HCT116 (cell line): Measurements from ENCODE around the gene ANKRD23. TPM values are rescaled to one million over a fixed set of nuclear protein-coding genes. Genes with fewer than 3 reads are reported as not detected.

Experiments
- ATAC-seq: fragments of 200-7000 bp; cut with Tn5 transposase; 2 replicates; pipeline ENCODE4 v1.9.1; 2020; ENCODE audit warnings: mild to moderate bottlenecking, moderate library complexity
- BruUV-seq: library from RNA; stranded (reverse); fragments of 400-500 nt; replicated peaks from 2 replicates; lab custom pipeline; 2021; lab: Mats Ljungman, UMichigan
- CTCF ChIA-PET: fragments of 300-600 bp; sonication (Branson Sonifier 250); formaldehyde crosslinking; loops from one replicate; lab custom pipeline; 2021; ENCODE audit warnings: antibody characterized with exemption; lab: Charles Lee
- POLR2A ChIA-PET: fragments of 300-600, 350-600 bp; sonication (Branson Sonifier 250); formaldehyde crosslinking; loops from one replicate; lab custom pipeline; 2021; ENCODE audit warnings: antibody characterized with exemption; lab: Charles Lee
- RAD21 ChIA-PET, 2 experiments: fragments of 300-600 bp; sonication (Branson Sonifier 250); formaldehyde crosslinking; loops; one replicate each; lab custom pipeline; 2023; ENCODE audit warnings: low total read pairs in 2 of 2; ENCODE audit not compliant: uncharacterized antibody in 2 of 2, unreplicated experiment in 2 of 2, low non-redundant PET in 1 of 2; lab: Charles Lee
- DNase-seq: peaks from one replicate; pipeline ENCODE4 v3.0.0-alpha.2; 2010; ENCODE audit warnings: low read depth, low spot score
- H2AFZ ChIP-seq: fragments of 200-600 bp; shearing (Covaris generic), sonication (generic); 2 replicates; pipeline ENCODE4 v1.6.1; 2017; ENCODE audit warnings: low read depth, mixed run types, mixed read lengths, antibody characterized with exemption, low read length; ENCODE audit not compliant: poor library complexity, severe bottlenecking
- H3K27ac ChIP-seq: 2 replicates; pipeline ENCODE4 v1.5.1; 2012; ENCODE audit warnings: low read depth, low read length
- H3K27me3 ChIP-seq: fragments of 200-600 bp; sonication (generic); 2 replicates; pipeline ENCODE4 v1.6.1; 2016; ENCODE audit warnings: mixed run types, low read length, mixed read lengths; ENCODE audit not compliant: insufficient read depth
- H3K36me3 ChIP-seq, 2 experiments: fragments of 200-500 bp in 1 of 2; fragments of 200-600 bp in 1 of 2; sonication (Bioruptor generic) in 1 of 2; sonication (generic) in 1 of 2; 2 replicates each; pipeline versions ENCODE4 v1.5.1 to v1.6.1; 2014 to 2016; ENCODE audit warnings: low read length in 2 of 2, inconsistent platforms in 1 of 2, mixed read lengths in 1 of 2, mixed run types in 1 of 2; ENCODE audit not compliant: insufficient read depth in 2 of 2, control insufficient read depth in 1 of 2
- H3K4me1 ChIP-seq, 2 experiments: fragments of 200-600 bp in 1 of 2; sonication (generic) in 1 of 2; 2 replicates each; pipeline versions ENCODE4 v1.5.1 to v1.6.1; 2012 to 2017; ENCODE audit warnings: low read length in 2 of 2, inconsistent platforms in 1 of 2, mild to moderate bottlenecking in 1 of 2, mixed read lengths in 1 of 2, mixed run types in 1 of 2, moderate library complexity in 1 of 2; ENCODE audit not compliant: insufficient read depth in 2 of 2, control insufficient read depth in 1 of 2
- H3K4me2 ChIP-seq: fragments of 200-600 bp; sonication (generic); 2 replicates; pipeline ENCODE4 v1.6.1; 2017; ENCODE audit warnings: mixed run types, low read length, mixed read lengths
- H3K4me3 ChIP-seq, 2 experiments: fragments of 200-600 bp in 1 of 2; sonication (generic) in 1 of 2; replicated peaks in 1 of 2; 2 replicates each; pipeline ENCODE4 v1.5.1; 2011 to 2016; ENCODE audit warnings: low read length in 2 of 2, control low read depth in 1 of 2, low read depth in 1 of 2, mild to moderate bottlenecking in 1 of 2, mixed read lengths in 1 of 2, mixed run types in 1 of 2
- H3K79me2 ChIP-seq: fragments of 200-600 bp; sonication (generic); 2 replicates; pipeline ENCODE4 v1.6.1; 2017; ENCODE audit warnings: mild to moderate bottlenecking, mixed run types, low read length, moderate library complexity, mixed read lengths; ENCODE audit not compliant: insufficient read depth
- H3K9ac ChIP-seq: fragments of 200-600 bp; sonication (generic); 2 replicates; pipeline ENCODE4 v1.6.1; 2016; ENCODE audit warnings: low read length, mixed read lengths
- H3K9me2 ChIP-seq: fragments of 200-600 bp; sonication (generic), shearing (Covaris generic); 2 replicates; pipeline ENCODE4 v1.6.1; 2017; ENCODE audit warnings: mixed run types, mild to moderate bottlenecking, moderate library complexity; ENCODE audit not compliant: insufficient read depth
- H3K9me3 ChIP-seq, 2 experiments: fragments of 200-500 bp in 1 of 2; fragments of 200-600 bp in 1 of 2; sonication (Bioruptor generic) in 1 of 2; sonication (generic) in 1 of 2; 2 replicates each; pipeline ENCODE4 v1.6.1; 2014 to 2017; ENCODE audit warnings: low read length in 2 of 2, mixed read lengths in 2 of 2, inconsistent platforms in 1 of 2, low read depth in 1 of 2, mild to moderate bottlenecking in 1 of 2, mixed run types in 1 of 2, moderate library complexity in 1 of 2; ENCODE audit not compliant: control insufficient read depth in 1 of 2, insufficient read depth in 1 of 2
- H4K20me1 ChIP-seq: fragments of 200-600 bp; sonication (generic), shearing (Covaris generic); 2 replicates; pipeline ENCODE4 v1.6.1; 2017; ENCODE audit warnings: mixed run types, mild to moderate bottlenecking, moderate library complexity; ENCODE audit not compliant: insufficient read depth
- CBX3 ChIP-seq: IDR thresholded peaks from 2 replicates; pipeline ENCODE4 v1.6.1; 2012; ENCODE audit warnings: low read depth
- EGR1 ChIP-seq: IDR thresholded peaks from 2 replicates; pipeline ENCODE4 v1.6.1; 2012; ENCODE audit warnings: low read depth
- ELF1 ChIP-seq: IDR thresholded peaks from 2 replicates; pipeline ENCODE4 v1.6.1; 2012; ENCODE audit warnings: low read depth, borderline replicate concordance
- EZH2 ChIP-seq: fragments of 200-600 bp; sonication (generic); IDR thresholded peaks from 2 replicates; pipeline ENCODE4 v1.6.1; 2017; ENCODE audit warnings: antibody characterized with exemption, mixed run types
- EZH2phosphoT487 ChIP-seq: fragments of 200-600 bp; IDR thresholded peaks from 2 replicates; pipeline ENCODE4 v1.6.1; 2018; ENCODE audit warnings: antibody characterized with exemption, borderline replicate concordance
- JUND ChIP-seq: IDR thresholded peaks from 2 replicates; pipeline ENCODE4 v1.6.1; 2012
- POLR2A ChIP-seq: IDR thresholded peaks from 2 replicates; pipeline ENCODE4 v1.7.0; 2011; ENCODE audit warnings: borderline replicate concordance; ENCODE audit not compliant: insufficient read depth, insufficient read length; ENCODE audit errors: extremely low read depth
- POLR2AphosphoS5 ChIP-seq: IDR thresholded peaks from 2 replicates; pipeline ENCODE4 v1.6.1; 2011; ENCODE audit warnings: mild to moderate bottlenecking, low read depth, low read length, moderate library complexity
- RAD21 ChIP-seq: IDR thresholded peaks from 2 replicates; pipeline ENCODE4 v1.6.1; 2012; ENCODE audit warnings: low read depth, mild to moderate bottlenecking
- SIN3A ChIP-seq: IDR thresholded peaks from 2 replicates; pipeline ENCODE4 v1.6.1; 2012; ENCODE audit warnings: low read depth
- SP1 ChIP-seq: IDR thresholded peaks from 2 replicates; pipeline ENCODE4 v1.6.1; 2012; ENCODE audit warnings: low read depth
- SRF ChIP-seq: IDR thresholded peaks from 2 replicates; pipeline ENCODE4 v1.6.1; 2012; ENCODE audit warnings: low read depth
- TCF7L2 ChIP-seq: IDR thresholded peaks from 2 replicates; pipeline ENCODE4 v1.7.0; 2011; ENCODE audit warnings: borderline replicate concordance, inconsistent platforms; ENCODE audit not compliant: insufficient read depth, insufficient read length; ENCODE audit errors: extremely low read depth
- ZFX ChIP-seq: fragments of 450-650 bp; IDR thresholded peaks from 2 replicates; pipeline ENCODE4 v1.6.1; 2017
- ZNF274 ChIP-seq: fragments of 200-500 bp; sonication (Bioruptor generic); IDR thresholded peaks from 2 replicates; pipeline ENCODE4 v1.6.1; 2014; ENCODE audit warnings: mild to moderate bottlenecking, low read depth, low read length, inconsistent platforms
- intact Hi-C: fragments of 100-400 bp; cut with micrococcal nuclease; formaldehyde crosslinking; loops from 2 replicates; pipeline ENCODE4 v1.10.0; 2022
- total RNA-seq: library from RNA; stranded (reverse); gene quantifications from one replicate; pipeline ENCODE4 v1.2.1, GENCODE V29; 2021; ENCODE audit not compliant: unreplicated experiment
- TF ChIP-seq, protein P1 (sequence below), 3 experiments: fragments of 200-600 bp in 1 of 3; sonication (generic) in 1 of 3; IDR thresholded peaks in 2 of 3; conservative IDR thresholded peaks in 1 of 3; 2 replicates each; pipeline ENCODE4 v1.5.1; 2012 to 2017; ENCODE audit warnings: low read depth in 2 of 3, low read length in 2 of 3, antibody characterized with exemption in 1 of 3, borderline replicate concordance in 1 of 3, control low read depth in 1 of 3, mild to moderate bottlenecking in 1 of 3, mixed read lengths in 1 of 3, mixed run types in 1 of 3, moderate library complexity in 1 of 3; ENCODE audit not compliant: insufficient read depth in 1 of 3
- TF ChIP-seq, protein P2 (sequence below): IDR thresholded peaks from 2 replicates; pipeline ENCODE4 v1.6.1; 2012; ENCODE audit warnings: low read depth

Gene ANKRD23
- total RNA-seq, 1 experiment from 2014 or later: 1.4 TPM

DNA sequence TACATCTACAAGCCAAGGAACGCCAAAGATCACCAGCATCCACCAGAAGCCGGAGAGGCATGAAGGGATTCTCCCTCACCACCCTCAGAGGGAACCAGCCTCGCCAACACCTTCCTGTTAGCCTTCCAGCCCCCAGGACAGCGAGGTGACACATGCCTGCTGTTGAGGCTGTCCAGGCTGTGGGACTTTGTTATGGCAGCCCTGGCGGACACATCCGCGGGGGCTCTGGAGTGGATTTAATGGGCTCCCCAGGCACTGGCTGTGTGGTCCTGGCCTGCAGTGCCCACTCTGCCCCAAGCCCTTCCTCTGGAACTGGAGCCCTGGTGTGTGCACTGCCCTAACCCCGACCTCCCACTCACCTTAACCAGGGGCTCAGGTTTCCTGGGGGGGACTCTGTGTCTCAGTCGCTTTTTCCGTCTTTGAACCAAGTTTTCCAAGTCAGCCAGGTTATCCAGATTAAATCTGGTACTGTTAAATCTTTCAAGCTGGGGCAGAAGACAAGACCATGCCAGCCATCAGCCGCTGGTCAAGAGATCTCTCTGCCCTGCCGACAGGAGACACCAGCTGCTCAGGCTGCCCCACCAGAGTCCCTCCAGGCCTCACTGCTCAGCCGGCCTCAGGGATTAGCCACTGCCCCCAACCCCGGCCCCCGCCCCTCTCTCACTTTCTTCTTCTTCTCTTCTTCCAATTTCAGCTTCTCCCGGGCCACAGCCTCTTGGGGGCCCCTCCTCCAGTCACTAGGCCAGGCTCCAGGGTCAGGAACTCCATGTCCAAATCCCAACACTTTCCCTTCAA, 1.9 kb downstream of the ANKRD23 start:
- no peak overlapping the region for H3K27ac ChIP-seq
- H3K4me1 ChIP-seq: no peaks in the 10 kb centered on the region
- no peaks in the 10 kb centered on the region for H4K20me1 ChIP-seq
- no peak overlapping the region for H3K4me2 ChIP-seq
- DNase-seq: no peak
- no peaks in the 10 kb centered on the region for H3K79me2 ChIP-seq
- ChIA-PET POLR2A (interaction anchor here (1.3 kb wide), 1 partner anchor 16 kb away, joined by 3 read pairs; the partner anchor contains the start of gene ANKRD39), RAD21 (no interaction called here), CTCF (interaction anchor here (1.2 kb wide), 1 partner anchor 16 kb away, joined by 3 read pairs; the partner anchor contains the start of gene ANKRD39)
- H3K9me3 ChIP-seq: no peaks in the 10 kb centered on the region
- no peak overlapping the region for H3K9ac ChIP-seq
- no peaks in the 10 kb centered on the region for H3K27me3 ChIP-seq
- no peak overlapping the region for H2AFZ ChIP-seq
- no peak for ATAC-seq
- TF ChIP-seq SIN3A (no peak), EZH2phosphoT487 (no peak), EZH2 (no peak), ELF1 (no peak), POLR2AphosphoS5 (no peak), SP1 (no peak), TCF7L2 (no peak), JUND (no peak), ZFX (no peak), POLR2A (no peak), RAD21 (no peak), EGR1 (no peak), SRF (no peak), CBX3 (no peak), ZNF274 (no peak)
- TF ChIP-seq, protein P1, sequence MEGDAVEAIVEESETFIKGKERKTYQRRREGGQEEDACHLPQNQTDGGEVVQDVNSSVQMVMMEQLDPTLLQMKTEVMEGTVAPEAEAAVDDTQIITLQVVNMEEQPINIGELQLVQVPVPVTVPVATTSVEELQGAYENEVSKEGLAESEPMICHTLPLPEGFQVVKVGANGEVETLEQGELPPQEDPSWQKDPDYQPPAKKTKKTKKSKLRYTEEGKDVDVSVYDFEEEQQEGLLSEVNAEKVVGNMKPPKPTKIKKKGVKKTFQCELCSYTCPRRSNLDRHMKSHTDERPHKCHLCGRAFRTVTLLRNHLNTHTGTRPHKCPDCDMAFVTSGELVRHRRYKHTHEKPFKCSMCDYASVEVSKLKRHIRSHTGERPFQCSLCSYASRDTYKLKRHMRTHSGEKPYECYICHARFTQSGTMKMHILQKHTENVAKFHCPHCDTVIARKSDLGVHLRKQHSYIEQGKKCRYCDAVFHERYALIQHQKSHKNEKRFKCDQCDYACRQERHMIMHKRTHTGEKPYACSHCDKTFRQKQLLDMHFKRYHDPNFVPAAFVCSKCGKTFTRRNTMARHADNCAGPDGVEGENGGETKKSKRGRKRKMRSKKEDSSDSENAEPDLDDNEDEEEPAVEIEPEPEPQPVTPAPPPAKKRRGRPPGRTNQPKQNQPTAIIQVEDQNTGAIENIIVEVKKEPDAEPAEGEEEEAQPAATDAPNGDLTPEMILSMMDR (IDR thresholded peaks at IDR 0.05 in 2 of 3, conservative IDR thresholded peaks at IDR 0.05 in 1 of 3; ENCODE audit: borderline replicate concordance in 1 of 3, insufficient read depth in 1 of 3, low read depth in 2 of 3, low read length in 2 of 3): no peak
- TF ChIP-seq, protein P2, sequence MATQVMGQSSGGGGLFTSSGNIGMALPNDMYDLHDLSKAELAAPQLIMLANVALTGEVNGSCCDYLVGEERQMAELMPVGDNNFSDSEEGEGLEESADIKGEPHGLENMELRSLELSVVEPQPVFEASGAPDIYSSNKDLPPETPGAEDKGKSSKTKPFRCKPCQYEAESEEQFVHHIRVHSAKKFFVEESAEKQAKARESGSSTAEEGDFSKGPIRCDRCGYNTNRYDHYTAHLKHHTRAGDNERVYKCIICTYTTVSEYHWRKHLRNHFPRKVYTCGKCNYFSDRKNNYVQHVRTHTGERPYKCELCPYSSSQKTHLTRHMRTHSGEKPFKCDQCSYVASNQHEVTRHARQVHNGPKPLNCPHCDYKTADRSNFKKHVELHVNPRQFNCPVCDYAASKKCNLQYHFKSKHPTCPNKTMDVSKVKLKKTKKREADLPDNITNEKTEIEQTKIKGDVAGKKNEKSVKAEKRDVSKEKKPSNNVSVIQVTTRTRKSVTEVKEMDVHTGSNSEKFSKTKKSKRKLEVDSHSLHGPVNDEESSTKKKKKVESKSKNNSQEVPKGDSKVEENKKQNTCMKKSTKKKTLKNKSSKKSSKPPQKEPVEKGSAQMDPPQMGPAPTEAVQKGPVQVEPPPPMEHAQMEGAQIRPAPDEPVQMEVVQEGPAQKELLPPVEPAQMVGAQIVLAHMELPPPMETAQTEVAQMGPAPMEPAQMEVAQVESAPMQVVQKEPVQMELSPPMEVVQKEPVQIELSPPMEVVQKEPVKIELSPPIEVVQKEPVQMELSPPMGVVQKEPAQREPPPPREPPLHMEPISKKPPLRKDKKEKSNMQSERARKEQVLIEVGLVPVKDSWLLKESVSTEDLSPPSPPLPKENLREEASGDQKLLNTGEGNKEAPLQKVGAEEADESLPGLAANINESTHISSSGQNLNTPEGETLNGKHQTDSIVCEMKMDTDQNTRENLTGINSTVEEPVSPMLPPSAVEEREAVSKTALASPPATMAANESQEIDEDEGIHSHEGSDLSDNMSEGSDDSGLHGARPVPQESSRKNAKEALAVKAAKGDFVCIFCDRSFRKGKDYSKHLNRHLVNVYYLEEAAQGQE: no peak
- H3K9me2 ChIP-seq: no peaks in the 10 kb centered on the region
- H3K36me3 ChIP-seq: peaks cover 3 to 4% of the 10 kb centered on the region in 2 experiments; a peak in 2 of 4 replicates
- intact Hi-C loops: no loop called here
- no peak overlapping the region for H3K4me3 ChIP-seq
- no TSS peak for BruUV-seq
